ENCODE data around the gene GPR84. TPM values are rescaled to one million over a fixed set of nuclear protein-coding genes. Genes with fewer than 3 reads are reported as not detected.

The GPR84 gene
- total RNA-seq, 1 experiment from 2014 or later = not detected

DNA sequence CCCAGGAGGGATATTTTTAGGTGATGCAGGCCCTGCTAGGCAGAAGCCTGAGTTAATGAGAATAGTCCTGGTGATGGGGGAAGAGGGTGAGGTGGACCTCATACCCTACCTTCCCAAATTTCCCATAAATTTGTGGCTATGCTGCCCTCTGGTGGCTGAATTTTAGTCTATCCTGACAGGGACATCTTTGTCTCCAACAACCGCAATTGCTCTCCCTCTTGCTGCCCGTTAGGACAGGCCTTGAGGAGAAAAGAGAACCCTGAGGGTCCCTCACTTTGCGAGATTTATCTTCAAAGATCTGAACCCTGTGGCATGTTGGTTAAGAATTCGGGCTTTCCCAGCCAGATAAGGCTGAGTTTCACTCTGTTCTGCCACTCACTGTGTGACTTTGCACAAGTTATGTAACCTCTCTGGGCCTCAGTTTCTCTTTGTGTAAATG is 30.0 kb upstream of the GPR84 start:
- DNase-seq (ENCODE audit: low read depth, low spot score) = peak; percentile 81
- in situ Hi-C loops (cut with HindIII; ENCODE audit: low pct_unique_long_range_greater_than_20kb, low sequenced_read_pairs) = no loop called here

GRCh38 chr12:54393743-54394142 is 29.5 kb upstream of the GPR84 start:
- no peak for DNase-seq (ENCODE audit: low read depth, low spot score)
- in situ Hi-C loops (cut with HindIII; ENCODE audit: low pct_unique_long_range_greater_than_20kb, low sequenced_read_pairs) = no loop called here

DNA sequence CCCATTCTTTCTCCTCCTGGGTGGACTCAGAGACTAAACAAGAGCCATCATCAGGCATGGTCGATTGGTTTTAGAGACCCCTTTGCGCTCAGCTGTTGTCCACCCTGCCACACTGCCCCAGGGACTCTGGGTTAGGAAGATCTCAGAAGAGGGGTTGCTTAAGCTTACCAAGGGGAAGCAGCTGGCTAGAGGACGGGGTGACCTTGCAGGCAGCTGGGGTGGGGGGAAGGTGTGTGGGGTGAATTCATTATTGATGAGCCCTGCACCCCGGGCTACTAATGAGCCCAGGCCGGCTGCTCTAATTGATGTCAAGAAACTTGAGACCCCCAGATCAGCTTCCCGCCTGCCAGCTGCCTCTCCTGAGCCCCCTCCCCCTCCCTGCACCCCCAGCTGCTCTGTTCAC is 28.9 kb upstream of the GPR84 start:
- DNase-seq (ENCODE audit: low read depth, low spot score) = no peak
- in situ Hi-C loops (cut with HindIII; ENCODE audit: low pct_unique_long_range_greater_than_20kb, low sequenced_read_pairs) = no loop called here

GRCh38 chr12:54392485-54393206 is 28.4 kb upstream of the GPR84 start:
- DNase-seq (ENCODE audit: low read depth, low spot score) = no peak
- in situ Hi-C loops (cut with HindIII; ENCODE audit: low pct_unique_long_range_greater_than_20kb, low sequenced_read_pairs) = no loop called here

GRCh38 chr12:54390668-54391551 is 26.6 kb upstream of the GPR84 start:
- DNase-seq (ENCODE audit: low read depth, low spot score) = no peak
- in situ Hi-C loops (cut with HindIII; ENCODE audit: low pct_unique_long_range_greater_than_20kb, low sequenced_read_pairs) = no loop called here

DNA sequence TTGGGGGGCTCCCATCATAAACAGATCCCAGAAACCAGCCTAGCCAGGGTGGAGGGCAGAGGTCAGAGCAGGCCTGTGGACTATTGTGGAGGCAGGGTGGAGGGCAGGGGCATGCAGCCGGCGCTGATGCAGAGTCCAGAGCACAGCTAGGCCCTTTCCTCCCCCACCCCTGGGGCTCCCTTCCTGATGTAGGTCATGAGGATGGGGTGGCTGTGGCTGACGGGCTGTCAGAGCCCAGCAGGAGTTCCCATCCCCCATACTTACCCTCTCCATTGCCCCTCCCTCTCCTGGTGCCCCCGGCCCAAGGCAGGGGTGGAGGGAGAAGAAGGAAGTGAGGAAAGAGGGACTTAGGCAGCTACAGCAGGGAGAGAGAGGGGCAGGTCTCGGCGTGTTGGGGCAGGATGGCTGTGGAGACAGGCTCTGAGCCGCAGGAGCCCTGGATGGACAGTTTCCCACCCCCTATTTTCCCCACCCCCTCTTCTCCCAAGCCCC is 25.9 kb upstream of the GPR84 start:
- in situ Hi-C loops (cut with HindIII; ENCODE audit: low pct_unique_long_range_greater_than_20kb, low sequenced_read_pairs) = no loop called here
- DNase-seq (ENCODE audit: low read depth, low spot score) = no peak

GRCh38 chr12:54389607-54390175 is 25.4 kb upstream of the GPR84 start:
- in situ Hi-C loops (cut with HindIII; ENCODE audit: low pct_unique_long_range_greater_than_20kb, low sequenced_read_pairs) = no loop called here
- no peak for DNase-seq (ENCODE audit: low read depth, low spot score)

DNA sequence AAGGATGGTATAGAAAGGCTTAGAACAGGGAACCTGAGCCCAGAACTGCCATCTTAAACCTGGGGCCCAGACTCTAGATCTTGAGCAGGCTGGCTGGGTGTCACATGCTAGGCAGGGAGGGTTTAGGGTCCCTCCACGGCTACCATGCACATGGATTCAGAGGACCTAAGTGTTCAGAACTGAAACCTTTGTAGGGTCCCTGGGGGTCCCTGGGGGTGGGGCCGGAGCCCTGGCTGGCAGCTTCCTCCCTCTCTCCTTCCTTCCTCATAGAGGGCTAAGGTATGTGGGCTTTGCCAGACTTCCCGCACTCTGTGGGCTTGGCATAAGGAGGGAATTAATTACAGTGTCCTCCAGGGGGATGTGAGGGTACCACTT is 24.8 kb upstream of the GPR84 start:
- in situ Hi-C loops (cut with HindIII; ENCODE audit: low pct_unique_long_range_greater_than_20kb, low sequenced_read_pairs) = no loop called here
- no peak for DNase-seq (ENCODE audit: low read depth, low spot score)

GRCh38 chr12:54388237-54389133 is 24.2 kb upstream of the GPR84 start:
- no peak for DNase-seq (ENCODE audit: low read depth, low spot score)
- in situ Hi-C loops (cut with HindIII; ENCODE audit: low pct_unique_long_range_greater_than_20kb, low sequenced_read_pairs) = no loop called here

GRCh38 chr12:54387114-54387467 is 22.8 kb upstream of the GPR84 start:
- DNase-seq (ENCODE audit: low read depth, low spot score) = no peak
- in situ Hi-C loops (cut with HindIII; ENCODE audit: low pct_unique_long_range_greater_than_20kb, low sequenced_read_pairs) = no loop called here

GRCh38 chr12:54386403-54387113 is 22.3 kb upstream of the GPR84 start:
- DNase-seq (ENCODE audit: low read depth, low spot score) = no peak
- in situ Hi-C loops (cut with HindIII; ENCODE audit: low pct_unique_long_range_greater_than_20kb, low sequenced_read_pairs) = no loop called here

DNA sequence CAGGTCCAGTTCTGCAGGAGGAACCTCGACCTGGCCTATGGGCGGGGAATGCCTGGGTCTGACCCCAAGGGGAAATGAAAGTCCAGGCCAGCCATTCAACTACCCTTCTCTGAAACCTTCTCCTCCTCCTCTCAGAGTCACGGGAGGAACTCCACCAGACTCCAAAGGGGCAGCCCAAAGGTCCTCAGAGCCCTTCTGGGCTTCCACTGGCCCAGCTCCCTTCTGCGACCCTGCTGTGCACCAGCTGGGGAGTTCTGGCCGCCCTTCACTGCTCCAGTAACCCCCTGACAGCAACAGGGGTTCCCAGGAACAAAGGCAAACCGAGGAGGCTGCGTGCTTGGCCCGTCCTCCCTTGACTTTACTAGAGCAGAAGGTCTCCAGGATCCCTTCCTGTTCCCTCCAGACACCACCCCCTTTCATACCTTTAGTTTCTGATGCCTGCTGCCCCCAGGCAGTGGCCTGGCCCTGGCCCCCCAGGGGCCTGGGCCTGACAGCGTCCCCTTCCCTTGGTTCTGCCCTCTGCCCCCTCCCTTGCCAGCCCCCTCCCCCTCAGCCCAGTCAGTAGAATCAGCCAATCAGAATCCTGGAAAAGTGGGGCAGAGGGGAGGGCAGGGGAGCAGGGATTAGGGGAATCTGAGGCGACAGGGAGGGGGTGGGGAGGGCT is 21.1 kb upstream of the GPR84 start:
- in situ Hi-C loops (cut with HindIII; ENCODE audit: low pct_unique_long_range_greater_than_20kb, low sequenced_read_pairs) = no loop called here
- DNase-seq (ENCODE audit: low read depth, low spot score) = no peak

- in situ Hi-C loops (cut with HindIII; ENCODE audit: low pct_unique_long_range_greater_than_20kb, low sequenced_read_pairs) = no loop called here
- DNase-seq (ENCODE audit: low read depth, low spot score) = no peak
These were observed 20.3 kb upstream of the GPR84 start, which contains the start of gene ZNF385A for GRCh38 chr12:54384591-54385041. Gene ZNF385A (minus strand): TSS chr12:54384733. CDS start chr12:54384514, 219 bp downstream.

DNA sequence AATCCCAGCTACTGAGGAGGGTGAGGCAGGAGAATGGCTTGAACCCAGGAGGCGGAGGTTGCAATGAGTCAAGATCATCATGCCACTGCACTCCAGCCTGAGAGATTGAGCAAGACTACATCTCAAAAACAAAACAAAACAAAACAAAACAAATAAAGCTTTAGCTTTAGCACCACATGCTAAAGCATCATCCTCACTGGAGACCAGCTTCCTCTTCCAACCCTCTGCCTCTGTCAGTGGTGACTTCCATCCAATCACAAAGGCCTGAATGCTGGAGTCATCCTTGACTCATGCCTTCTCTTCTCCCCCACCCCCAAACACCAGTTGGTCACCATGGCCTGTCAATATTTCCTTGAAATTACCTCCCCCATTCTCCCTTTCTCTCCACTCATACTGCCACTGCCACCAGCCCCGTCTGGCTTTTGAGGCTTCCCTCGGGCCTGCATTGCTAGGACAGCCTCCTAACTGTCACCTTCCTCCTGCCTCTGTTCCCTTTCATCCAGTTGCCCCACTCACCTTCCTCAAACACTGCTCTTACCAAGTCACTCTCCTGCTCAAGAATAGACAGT is 18.8 kb upstream of the GPR84 start:
- in situ Hi-C loops (cut with HindIII; ENCODE audit: low pct_unique_long_range_greater_than_20kb, low sequenced_read_pairs) = no loop called here
- DNase-seq (ENCODE audit: low read depth, low spot score) = no peak

- no peak for DNase-seq (ENCODE audit: low read depth, low spot score)
- in situ Hi-C loops (cut with HindIII; ENCODE audit: low pct_unique_long_range_greater_than_20kb, low sequenced_read_pairs) = no loop called here
These were observed 16.9 kb upstream of the GPR84 start for GRCh38 chr12:54381136-54381535.

Data from SK-MEL-5 (cell line).